HG03095 (cell line): ENCODE results near the gene ADGRG4.

ENCODE experiments used
- ATAC-seq: cut with Tn5 transposase; IDR thresholded peaks from one replicate; pipeline ENCODE4 v1.9.1; 2021; ENCODE audit warnings: moderate library complexity; ENCODE audit not compliant: unreplicated experiment

ADGRG4 gene

DNA sequence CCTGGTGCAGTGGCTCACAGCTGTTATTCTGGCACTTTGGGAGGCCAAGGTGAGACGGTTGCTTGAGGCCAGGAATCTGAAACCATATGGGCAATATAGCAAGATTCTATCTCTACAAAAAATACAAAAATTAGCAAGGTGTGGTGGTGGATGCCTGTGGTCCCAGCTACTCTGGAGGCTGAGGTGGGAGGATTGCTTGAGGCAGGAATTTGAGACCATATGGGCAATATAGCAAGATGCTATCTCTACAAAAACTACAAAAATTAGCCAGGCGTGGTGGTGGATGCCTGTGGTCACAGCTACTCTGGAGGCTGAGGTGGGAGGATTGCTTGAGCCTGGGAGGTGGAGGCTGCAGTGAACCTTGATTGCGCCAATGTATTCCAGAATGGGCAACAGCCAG is 2.3 kb downstream of the ADGRG4 start:
- ATAC-seq, result no peak

DNA sequence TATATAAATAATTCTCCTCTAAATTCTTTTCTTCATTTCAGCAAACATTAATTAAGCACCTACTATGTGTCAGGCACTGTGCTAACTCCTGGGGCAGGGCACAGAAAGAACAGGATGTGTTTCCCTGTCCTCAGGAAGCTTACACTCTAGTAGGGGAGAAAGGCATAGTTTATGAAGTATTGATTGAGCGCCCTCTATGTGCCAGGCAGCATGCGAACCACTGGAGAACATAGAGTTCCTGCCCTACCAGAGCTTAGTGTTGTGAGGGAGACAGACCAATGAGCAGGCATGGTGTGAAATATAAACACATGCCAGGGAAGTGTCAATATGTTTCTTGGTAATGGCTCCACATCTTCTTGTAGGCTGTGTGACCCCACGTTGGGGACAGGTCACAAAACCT is 3.7 kb downstream of the ADGRG4 start:
- ATAC-seq, result no peak

DNA sequence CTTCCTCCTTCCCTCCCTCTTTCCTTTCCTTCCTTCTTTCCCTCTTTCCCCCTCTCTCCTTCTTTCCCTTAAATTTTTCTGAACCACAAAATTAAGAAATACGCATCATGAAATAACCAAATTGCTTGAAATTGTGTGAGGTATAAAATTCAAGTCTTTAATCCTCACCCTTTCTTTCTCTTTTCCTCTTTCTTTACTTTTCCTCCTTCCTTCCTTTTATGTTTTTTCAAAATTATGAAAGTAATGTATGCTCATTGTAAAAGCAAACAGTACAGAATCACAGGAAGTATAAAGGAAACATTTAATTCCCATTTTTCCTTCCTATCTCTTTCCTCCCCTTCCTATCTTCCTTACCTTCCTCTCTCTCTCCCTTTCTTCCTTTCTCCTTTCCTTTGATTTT is 5.4 kb downstream of the ADGRG4 start:
- no peak for ATAC-seq

DNA sequence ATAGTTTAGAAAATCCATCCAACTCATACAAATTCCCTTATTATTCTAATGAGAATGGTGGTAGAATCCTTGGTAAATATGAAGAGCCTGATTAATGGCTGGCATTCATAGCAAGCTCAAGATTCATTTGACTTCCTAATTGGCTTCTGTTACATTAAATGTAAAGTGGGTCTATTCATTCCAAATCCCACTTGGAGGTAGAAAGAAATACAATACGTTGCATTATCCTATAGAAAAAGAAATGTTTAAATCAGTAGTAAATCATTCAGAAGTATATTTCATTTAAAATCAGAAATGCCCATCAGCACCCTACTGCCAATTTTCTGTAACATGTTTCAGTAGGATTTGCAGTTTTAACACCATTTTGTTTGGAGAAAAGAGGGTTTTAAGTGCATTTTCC is 6.7 kb downstream of the ADGRG4 start:
- no peak for ATAC-seq

DNA sequence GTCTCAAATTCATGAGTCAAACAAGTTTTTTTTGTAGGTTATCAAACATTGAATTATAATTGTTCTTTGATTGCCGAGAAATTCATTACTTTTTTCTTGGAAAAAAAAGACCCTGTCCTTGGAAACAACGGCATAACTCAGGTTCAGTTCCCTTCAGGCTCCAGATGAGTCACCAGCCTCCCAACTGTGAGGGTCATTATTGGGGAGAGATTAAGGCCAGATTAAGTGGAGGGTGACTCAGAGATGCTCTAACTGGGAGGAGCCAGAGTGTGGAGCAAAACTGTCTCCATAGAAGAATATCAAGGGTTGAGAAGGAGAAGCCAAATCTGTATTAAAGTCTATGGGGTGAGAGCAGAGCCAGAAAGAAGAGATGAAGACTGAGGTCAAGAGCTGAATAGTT is 9.6 kb downstream of the ADGRG4 start:
- ATAC-seq, result no peak

DNA sequence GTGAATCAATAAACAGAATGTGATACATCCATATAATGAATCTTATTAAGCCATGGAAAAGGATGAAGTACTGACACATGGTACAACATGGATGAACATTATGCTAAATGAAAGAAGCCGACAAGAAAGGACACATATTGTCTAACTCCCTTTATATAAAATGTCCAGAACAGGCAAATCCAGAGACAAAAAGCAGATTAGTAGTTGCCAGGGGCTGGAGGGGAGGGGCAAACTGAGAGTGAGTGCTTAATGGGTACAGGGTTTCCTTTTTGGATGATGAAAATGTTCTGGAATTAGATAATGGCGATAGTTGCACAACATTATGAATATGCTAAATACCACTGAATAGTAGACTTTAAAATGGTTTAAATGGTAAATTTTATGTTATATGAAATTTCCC is 17.4 kb downstream of the ADGRG4 start:
- ATAC-seq, result no peak

DNA sequence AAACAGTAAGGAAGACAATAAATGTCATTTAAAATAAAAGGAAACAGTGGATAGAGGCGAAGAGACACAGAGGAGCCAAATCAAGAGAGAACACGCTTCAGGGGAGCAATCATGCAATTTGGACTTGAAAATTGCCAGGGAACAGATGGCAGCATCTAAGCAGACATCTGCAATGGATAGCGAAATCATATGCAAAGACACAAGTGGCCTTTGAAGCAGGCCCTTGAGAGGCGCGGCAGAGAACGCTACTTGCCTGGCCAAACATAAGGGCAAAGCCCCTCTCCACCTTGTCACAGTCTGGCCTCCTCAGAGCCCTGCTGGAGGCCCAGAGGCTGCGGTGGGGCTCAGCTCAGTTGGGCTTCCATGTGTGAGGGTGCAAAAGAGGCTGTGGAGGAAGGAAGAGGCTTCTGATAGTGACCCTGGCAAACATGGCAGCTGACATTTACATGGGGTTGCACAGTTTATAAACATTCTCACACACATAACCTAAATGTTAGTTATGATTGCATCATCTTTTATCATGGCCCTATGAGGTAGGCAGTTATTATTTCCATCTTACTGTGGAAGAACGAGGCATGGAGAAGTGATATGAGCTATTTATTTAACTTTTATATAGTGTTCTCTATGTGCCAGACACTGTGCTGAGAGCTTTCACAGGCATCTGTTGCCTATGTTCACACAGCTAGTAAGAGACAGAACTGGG is 18.3 kb downstream of the ADGRG4 start:
- ATAC-seq, result no peak

DNA sequence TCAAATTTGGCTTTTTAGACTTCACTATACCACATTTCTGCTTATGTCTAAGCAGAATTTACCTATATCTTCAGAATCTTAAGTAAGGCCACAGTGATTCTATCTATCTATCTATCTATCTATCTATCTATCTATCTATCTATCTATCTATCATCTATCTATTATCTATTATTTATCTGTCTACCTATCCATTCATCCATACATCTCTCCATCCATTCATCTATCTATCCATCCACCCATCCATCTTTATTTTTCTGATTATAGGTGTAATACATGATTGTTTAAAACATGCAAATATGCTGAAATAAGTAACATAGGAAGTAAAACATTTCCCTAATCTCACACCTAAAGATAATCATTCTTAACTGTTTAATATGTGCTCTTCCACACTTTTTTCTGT is 18.8 kb downstream of the ADGRG4 start:
- no peak for ATAC-seq

DNA sequence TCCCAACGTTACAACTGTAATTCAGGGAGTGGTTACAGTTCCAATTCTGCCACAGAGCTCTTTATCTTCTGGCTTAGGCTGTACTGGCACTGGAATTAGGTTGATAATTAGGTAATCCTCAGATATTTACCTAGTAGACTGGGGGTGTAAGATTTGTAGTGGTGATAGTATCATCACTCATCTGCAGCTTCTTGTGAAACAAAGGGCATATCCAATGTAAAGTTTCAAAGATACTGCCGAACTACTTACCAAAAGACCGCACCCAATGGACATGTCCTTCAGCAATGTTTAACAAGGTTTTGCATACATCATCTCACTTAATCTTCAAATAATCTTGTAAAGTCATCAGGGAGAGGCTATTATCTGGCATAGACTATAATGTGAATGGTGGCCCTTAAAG is 20.8 kb downstream of the ADGRG4 start:
- no peak for ATAC-seq

DNA sequence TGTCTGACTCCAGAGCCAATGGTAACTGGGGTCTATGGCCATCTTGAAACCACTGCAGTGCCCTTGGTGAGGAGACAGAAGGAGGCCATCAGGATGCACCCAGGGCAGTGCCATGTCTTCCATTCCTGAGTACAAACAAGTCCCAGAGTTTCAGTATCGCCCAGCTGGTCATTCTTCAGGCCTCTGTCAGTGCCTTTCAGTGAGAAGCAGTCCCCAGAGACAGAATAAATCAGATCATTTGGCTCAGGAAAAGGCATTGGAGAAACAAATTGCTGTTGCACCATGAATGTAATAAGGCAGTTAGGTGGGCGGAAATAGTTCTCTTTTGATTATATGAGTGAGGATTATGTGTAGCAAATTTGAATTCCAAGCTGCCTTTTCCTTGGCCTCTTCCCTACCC is 21.3 kb downstream of the ADGRG4 start:
- no peak for ATAC-seq

DNA sequence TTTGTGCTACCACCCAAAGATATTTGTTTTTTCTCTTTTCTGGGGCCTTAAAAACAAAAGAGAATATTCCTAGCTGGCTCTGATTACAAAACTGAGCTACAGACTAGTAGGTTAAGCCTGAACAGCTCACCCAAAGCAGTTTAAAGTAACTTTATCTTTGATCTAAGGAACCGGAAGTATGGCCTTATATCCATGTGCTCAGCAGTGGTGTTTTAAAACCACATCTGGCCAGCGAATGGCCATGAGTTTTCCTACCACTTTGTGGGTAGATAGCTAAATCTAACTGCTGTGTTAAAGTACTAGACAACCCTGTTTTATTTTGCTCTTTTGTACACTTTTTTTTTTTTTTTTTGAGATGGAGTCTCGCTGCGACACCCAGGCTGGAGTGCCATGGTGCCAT is 24.6 kb downstream of the ADGRG4 start:
- no peak for ATAC-seq

DNA sequence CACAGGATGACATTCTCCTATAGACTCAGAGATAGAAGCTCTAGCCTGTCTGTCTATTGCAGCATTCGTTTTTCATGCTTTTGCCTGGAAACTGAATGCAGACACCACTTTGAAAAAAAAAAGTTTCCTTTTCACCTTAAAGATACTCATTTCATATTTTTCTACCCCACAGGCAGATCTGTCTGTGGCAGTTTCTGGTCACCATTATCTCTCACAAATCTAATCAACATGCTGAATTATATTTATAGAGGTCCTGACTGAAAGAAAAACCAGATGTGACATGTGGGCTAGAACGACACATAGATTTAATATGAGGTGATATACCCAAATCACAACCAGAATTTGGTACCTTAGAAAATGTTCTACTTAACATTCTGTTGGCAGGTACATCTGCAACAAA is 28.2 kb downstream of the ADGRG4 start:
- no peak for ATAC-seq

DNA sequence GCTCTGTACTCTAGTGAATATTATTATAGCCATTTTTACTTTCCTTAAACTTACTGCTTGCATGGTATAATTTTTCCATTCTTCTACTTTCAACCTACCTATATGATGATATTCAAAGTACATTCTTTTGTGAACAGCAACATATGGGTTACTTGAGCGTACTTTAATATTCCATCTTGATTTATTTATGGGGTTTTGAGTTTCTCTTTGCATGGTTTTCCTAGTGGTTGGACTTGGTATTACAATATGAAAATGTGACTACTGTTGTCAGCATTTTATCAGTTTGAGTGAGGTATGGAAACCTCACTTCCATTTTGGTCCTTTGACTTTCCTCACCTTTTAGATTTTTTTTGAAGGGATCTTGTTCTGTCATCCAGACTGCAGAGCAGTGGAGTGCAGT is 35.9 kb downstream of the ADGRG4 start:
- ATAC-seq, result no peak

DNA sequence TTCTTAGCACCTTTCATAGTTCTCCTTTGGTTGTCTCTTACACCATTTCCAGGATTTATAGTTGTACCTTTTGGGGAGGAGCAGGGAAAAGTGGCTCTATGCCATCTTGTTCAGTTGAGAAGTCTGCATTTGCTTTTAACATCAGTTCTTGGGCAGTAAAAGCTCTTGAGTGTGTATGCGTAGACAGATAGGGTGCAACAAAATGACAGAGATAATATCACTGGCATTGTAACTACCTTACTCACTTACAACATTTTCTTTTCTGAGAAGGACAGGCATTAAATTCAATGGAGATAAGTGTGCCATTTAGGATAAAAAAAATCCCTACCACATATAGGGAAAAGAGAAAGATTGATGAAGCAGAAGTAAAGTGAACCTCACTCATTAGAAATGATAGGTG is 38.9 kb downstream of the ADGRG4 start:
- ATAC-seq, result no peak

DNA sequence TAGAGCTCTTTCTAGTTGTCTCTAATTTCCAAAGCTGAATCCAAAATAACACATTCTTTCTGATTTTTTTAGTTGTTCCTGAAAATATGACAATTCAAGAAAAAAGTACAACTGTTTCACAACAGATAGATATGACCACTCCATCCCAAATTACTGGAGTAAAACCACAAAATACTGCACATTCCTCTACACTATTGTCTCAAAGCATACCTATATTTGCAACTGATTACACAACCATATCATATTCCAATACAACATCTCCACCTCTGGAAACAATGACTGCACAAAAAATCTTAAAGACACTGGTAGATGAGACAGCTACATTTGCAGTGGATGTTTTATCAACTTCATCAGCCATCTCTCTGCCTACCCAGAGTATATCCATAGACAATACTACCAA is 43.6 kb downstream of the ADGRG4 start:
- no peak for ATAC-seq

DNA sequence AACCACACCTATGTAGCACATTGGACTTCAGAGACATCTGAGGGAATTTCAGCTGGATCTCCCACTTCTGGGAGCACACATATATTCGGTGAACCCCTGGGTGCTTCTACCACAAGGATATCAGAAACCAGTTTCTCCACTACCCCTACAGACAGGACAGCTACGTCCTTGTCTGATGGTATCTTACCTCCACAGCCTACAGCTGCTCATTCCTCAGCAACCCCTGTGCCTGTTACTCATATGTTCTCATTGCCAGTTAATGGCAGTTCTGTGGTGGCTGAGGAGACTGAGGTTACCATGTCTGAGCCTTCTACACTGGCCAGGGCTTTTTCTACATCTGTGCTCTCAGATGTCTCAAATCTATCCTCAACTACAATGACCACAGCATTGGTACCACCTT is 45.7 kb downstream of the ADGRG4 start:
- ATAC-seq, result no peak

DNA sequence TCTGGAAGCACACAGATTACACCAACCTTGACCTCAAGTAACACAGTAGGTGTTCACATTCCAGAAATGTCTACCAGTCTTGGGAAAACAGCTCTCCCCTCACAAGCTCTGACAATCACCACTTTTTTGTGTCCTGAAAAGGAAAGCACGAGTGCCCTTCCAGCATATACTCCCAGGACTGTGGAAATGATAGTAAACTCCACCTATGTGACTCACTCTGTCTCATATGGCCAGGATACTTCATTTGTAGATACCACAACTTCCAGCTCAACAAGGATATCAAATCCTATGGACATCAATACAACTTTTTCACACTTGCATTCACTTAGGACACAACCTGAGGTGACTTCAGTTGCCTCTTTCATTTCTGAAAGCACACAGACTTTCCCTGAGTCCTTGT is 46.9 kb downstream of the ADGRG4 start:
- no peak for ATAC-seq

DNA sequence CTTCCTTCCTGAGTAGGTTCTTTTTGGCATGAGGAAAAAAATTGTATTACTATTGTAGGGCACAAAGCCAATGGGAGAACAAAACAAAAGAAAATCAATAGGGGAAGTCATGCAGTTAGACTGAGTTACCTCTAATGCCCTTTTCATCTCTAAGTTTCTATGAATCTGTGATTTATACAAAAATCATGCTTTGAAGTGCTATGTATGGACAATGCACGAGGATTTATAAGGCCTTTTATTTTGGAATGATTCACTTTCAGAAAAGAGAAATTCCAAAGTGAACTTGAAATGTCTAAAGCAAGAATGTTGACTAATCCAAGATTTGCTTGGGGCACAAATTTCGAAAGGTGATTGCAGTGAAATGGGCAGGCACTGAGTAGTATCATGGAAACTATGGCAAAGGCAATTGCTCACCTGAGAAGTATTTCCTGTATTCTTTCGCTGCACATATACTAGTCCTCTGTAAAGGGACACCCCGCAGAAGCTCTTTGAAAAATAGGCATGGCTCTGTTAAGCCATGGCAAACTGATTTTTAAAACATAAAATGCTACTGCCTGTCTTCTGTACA is 52.8 kb downstream of the ADGRG4 start:
- no peak for ATAC-seq

DNA sequence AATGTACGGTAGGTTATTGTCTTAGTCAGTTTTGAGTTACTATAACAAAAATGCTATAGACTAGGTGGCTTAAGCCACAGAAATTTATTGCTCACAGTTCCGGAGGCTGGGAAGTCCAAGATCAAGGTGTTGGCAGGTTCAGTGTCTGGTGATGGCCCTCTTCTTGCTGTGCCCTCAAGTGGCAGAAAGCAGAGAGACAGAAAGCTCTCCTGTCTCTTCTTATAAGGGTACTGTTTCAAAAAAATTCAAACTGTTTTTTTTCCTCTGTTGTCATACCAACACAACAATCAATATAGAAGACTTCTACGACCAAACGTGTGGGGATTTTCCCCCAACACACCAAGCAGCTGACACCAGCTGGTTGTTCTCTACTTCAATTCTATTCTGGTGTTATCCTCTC is 53.4 kb downstream of the ADGRG4 start:
- ATAC-seq, result no peak

DNA sequence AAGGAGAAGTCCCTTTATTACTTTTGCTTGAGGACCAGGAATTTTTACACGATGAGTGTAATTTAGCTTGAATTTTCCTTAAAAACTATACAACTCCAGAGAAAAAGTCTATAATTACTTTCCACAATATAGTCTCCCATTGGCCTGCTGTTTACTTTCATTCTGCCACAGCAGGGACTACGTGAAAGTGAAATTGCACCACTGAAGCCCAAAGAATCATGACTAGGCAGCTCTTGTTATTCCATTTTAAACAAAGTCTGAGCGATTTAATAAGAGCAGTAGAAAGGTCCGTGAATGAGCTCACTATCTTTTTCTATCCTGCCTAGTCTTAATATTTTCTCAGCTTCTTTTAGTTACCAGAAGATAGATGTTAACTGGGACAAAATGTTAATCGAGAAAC is 68.6 kb downstream of the ADGRG4 start:
- ATAC-seq, result no peak

DNA sequence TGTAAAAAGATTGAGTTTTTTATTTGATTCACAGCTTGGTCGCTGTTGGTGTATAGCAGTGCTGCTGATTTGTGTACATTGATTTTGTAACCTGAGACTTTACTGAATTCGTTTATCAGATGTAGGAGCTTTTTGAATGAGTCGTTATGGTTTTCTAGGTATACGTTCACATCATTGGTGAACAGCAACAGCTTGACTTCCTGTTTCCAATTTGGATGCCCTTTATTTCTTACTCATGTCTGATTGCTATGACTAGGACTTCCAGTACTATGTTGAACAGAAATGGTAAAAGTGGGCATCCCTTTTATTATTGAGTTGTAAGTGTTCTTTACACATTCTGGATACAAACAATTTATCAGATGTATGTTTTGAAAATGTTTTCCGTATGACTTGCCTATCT is 76.0 kb downstream of the ADGRG4 start:
- ATAC-seq, result no peak

DNA sequence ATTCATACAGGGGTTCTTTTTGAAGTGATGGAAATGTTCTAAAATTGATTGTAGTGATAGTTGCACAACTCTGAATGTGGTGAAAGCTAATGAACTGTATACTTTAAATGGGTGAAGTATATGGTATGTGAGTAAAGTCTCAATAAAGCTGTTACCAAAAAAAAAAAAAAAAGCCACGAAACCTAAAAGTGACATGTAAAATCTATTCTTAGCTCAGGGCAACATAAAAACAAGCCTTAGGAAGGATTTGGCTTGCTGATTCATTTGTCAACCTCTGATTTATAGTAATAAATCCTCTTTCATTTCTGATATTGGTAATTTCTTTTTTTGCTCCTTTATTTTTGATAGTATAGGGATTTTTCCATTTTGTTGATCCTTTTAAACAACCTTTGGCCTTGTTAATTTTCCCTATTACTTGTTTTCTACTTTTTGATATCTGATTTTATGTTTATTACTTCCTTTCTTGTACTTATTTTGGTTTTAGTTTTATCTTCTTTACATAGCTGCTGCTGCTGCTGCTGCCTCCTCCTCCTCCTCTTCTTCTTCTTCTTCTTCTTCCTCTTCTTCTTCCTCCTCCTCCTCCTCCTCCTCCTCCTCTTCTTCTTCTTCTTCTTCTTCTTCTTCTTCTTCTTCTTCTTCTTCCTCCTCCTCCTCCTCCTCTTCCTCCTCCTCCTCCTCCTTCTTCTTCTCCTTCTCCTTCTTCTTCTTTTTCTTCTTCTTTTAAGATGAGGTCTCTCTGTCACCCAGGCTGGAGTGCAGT is 79.4 kb downstream of the ADGRG4 start:
- ATAC-seq, result no peak

DNA sequence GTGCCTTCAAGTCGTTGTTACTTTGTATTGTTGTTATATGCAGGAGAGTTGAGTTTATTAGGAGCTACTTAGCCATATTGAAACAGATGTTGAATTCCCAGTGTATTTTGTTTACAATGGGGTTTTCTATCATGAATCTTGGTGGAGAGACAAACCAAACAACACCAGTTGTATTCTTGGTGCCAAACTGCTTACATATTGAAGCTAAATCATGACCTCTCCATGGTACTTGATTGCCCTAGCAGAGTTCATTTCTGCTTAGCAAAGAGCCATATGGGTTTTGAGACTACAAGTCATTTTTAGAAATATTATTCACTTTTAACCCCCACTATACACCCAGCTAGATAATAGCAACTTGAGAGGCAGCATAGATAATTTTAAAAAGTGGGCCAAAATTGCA is 85.4 kb downstream of the ADGRG4 start:
- ATAC-seq, result no peak
